Measurements from ENCODE around the gene GLRX3. TPM values are rescaled to one million over a fixed set of nuclear protein-coding genes. Genes with fewer than 3 reads are reported as not detected.

The GLRX3 gene
- total and polyA plus RNA-seq, 2 of the 13 experiments (the other 11 are each of a cell fraction or from before 2014, with no cell fraction given) = 91.4 to 135 TPM

- TF ChIP-seq ZNF280D (CRISPR knock-in tag; IDR thresholded peaks at IDR 0.05) (peak; percentile 30; the same call in 1 of the 2 replicates), ZNF44 (CRISPR knock-in tag; IDR thresholded peaks at IDR 0.05) (peak; percentile 78; the same call in 1 of the 2 replicates), HNF1A (IDR thresholded peaks at IDR 0.05; ENCODE audit: low read depth) (no peak), HNF1A (CRISPR knock-in tag; IDR thresholded peaks at IDR 0.05; ENCODE audit: borderline replicate concordance) (0 out of 2 replicates have a peak, but pooled peaks have one; percentile 3), KAT7 (CRISPR knock-in tag; IDR thresholded peaks at IDR 0.05; ENCODE audit: borderline replicate concordance) (0 out of 2 replicates have a peak, but pooled peaks have one; percentile 7), IRF9 (CRISPR knock-in tag; IDR thresholded peaks at IDR 0.05; ENCODE audit: borderline replicate concordance) (peak; percentile 59; the same call in 1 of the 2 replicates), ZNF614 (CRISPR knock-in tag; IDR thresholded peaks at IDR 0.05; ENCODE audit: borderline replicate concordance) (peak; percentile 41; the same call in 1 of the 2 replicates), FOXC1 (CRISPR knock-in tag; IDR thresholded peaks at IDR 0.05; ENCODE audit: borderline replicate concordance) (peak; percentile 66; the same call in 1 of the 2 replicates), TERF1 (CRISPR knock-in tag; IDR thresholded peaks at IDR 0.05) (no peak), KLF16 (CRISPR knock-in tag; IDR thresholded peaks at IDR 0.05) (peak in 1 of 2 experiments; percentile 62; a peak in 1 of 4 replicates), NR3C1 (CRISPR knock-in tag; IDR thresholded peaks at IDR 0.05) (no peak), FOXP4 (CRISPR knock-in tag; IDR thresholded peaks at IDR 0.05) (peak; percentile 19; the same call in 1 of the 2 replicates), ZGPAT (CRISPR knock-in tag; IDR thresholded peaks at IDR 0.05) (peak; percentile 77)
Observed at GRCh38 chr10:130110246-130111112, 25.7 kb upstream of the GLRX3 start, which contains the start of gene C10orf143 (continued).

Measured in HepG2 (cell line).